ENCODE results near the gene PCDHB8.

DNA sequence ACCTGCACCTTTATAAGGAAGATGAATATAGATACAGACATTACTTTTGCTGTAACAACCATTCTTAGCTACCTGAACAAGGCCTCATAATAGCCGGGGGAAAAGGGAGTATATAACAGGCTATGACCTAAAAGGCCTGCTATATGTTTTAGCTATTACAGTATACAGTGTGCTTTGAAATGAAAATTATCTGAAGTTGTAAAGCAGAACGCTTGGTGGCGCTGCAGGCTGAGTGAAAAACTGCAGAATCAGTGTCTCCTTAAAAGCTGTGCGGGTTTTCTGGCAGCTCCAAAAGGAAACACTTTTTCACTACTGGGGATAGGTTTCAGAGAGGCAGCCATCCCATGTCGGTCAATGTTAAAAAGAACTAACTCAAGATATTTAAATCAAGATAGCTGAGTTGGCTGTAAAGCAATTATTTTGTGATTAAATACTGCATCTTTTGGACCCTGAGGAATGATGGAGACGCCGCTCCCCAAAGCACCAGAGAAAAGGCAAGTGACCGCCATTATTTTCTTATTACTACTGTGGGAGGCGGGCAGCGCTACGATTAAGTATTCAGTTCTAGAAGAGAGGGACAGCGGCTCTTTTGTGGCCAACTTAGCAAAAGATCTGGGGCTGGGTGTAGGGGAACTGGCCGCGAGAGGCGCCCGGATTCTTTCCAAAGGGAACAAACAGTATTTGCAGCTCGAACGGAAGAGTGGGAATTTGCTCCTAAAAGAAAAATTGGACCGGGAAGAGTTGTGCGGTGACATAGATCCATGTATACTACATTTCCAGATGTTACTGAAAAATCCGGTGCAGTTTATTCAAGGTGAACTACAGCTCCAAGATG, 21.8 kb upstream of the PCDHB8 start:
- TF ChIP-seq RARB (CRISPR knock-in tag; IDR thresholded peaks at IDR 0.05) (no peak), ARNTL (CRISPR knock-in tag; IDR thresholded peaks at IDR 0.05; ENCODE audit: borderline replicate concordance, low read depth) (no peak), TCF4 (CRISPR knock-in tag; IDR thresholded peaks at IDR 0.05; ENCODE audit: borderline replicate concordance) (no peak), ZFP30 (CRISPR knock-in tag; IDR thresholded peaks at IDR 0.05) (no peak), TOX (CRISPR knock-in tag; IDR thresholded peaks at IDR 0.05; ENCODE audit: borderline replicate concordance) (no peak), ISL1 (CRISPR knock-in tag; IDR thresholded peaks at IDR 0.05) (no peak), ZFP3 (CRISPR knock-in tag; IDR thresholded peaks at IDR 0.05) (no peak), PPARA (CRISPR knock-in tag; IDR thresholded peaks at IDR 0.05; ENCODE audit: borderline replicate concordance) (no peak), CSDC2 (CRISPR knock-in tag; IDR thresholded peaks at IDR 0.05) (no peak)
- TF ChIP-seq, protein P1, sequence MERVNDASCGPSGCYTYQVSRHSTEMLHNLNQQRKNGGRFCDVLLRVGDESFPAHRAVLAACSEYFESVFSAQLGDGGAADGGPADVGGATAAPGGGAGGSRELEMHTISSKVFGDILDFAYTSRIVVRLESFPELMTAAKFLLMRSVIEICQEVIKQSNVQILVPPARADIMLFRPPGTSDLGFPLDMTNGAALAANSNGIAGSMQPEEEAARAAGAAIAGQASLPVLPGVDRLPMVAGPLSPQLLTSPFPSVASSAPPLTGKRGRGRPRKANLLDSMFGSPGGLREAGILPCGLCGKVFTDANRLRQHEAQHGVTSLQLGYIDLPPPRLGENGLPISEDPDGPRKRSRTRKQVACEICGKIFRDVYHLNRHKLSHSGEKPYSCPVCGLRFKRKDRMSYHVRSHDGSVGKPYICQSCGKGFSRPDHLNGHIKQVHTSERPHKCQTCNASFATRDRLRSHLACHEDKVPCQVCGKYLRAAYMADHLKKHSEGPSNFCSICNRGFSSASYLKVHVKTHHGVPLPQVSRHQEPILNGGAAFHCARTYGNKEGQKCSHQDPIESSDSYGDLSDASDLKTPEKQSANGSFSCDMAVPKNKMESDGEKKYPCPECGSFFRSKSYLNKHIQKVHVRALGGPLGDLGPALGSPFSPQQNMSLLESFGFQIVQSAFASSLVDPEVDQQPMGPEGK (CRISPR knock-in tag; IDR thresholded peaks at IDR 0.05; ENCODE audit: borderline replicate concordance) = no peak
- TF ChIP-seq, protein P2, sequence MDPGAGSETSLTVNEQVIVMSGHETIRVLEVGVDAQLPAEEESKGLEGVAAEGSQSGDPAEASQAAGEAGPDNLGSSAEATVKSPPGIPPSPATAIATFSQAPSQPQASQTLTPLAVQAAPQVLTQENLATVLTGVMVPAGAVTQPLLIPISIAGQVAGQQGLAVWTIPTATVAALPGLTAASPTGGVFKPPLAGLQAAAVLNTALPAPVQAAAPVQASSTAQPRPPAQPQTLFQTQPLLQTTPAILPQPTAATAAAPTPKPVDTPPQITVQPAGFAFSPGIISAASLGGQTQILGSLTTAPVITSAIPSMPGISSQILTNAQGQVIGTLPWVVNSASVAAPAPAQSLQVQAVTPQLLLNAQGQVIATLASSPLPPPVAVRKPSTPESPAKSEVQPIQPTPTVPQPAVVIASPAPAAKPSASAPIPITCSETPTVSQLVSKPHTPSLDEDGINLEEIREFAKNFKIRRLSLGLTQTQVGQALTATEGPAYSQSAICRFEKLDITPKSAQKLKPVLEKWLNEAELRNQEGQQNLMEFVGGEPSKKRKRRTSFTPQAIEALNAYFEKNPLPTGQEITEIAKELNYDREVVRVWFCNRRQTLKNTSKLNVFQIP (CRISPR knock-in tag; IDR thresholded peaks at IDR 0.05; ENCODE audit: borderline replicate concordance, low read depth) = no peak

All from SK-N-SH treated with all-trans-retinoic acid at 6 μM for 48 hours (cell line).